Measurements from ENCODE around the gene PLXDC2.

Gene PLXDC2

GRCh38 chr10:19915816-19916215 is 99.6 kb downstream of the PLXDC2 start:
- peaks cover 18% of the 10 kb centered on the region for H3K36me3 Mint-ChIP-seq (ENCODE audit: low read depth)
- H3K27me3 Mint-ChIP-seq (ENCODE audit: low read depth, poor library complexity): no peaks in the 10 kb centered on the region
- no peaks in the 10 kb centered on the region for H3K9me3 Mint-ChIP-seq
- no peak overlapping the region for H3K4me3 Mint-ChIP-seq
- peaks cover 40% of the 10 kb centered on the region for H3K4me1 Mint-ChIP-seq
- no peak overlapping the region for H3K27ac Mint-ChIP-seq
- no peak for TF ChIP-seq CTCF (IDR thresholded peaks at IDR 0.05)
- DNase-seq: no peak

- peaks cover 55% of the 10 kb centered on the region for H3K4me1 Mint-ChIP-seq
- peaks cover 3% of the 10 kb centered on the region for H3K27me3 Mint-ChIP-seq (ENCODE audit: low read depth, poor library complexity)
- H3K4me3 Mint-ChIP-seq: no peak overlapping the region
- no peaks in the 10 kb centered on the region for H3K9me3 Mint-ChIP-seq
- TF ChIP-seq CTCF (IDR thresholded peaks at IDR 0.05): no peak
- H3K27ac Mint-ChIP-seq: peak overlapping the region; percentile 44
- no peak for DNase-seq
- H3K36me3 Mint-ChIP-seq (ENCODE audit: low read depth): peaks cover 18% of the 10 kb centered on the region
Measured at GRCh38 chr10:19917751-19918478, 101.7 kb downstream of the PLXDC2 start.

- H3K4me3 Mint-ChIP-seq: no peak overlapping the region
- peaks cover 3% of the 10 kb centered on the region for H3K27me3 Mint-ChIP-seq (ENCODE audit: low read depth, poor library complexity)
- no peak overlapping the region for H3K27ac Mint-ChIP-seq
- DNase-seq: no peak
- no peaks in the 10 kb centered on the region for H3K9me3 Mint-ChIP-seq
- H3K4me1 Mint-ChIP-seq: peaks cover 53% of the 10 kb centered on the region
- peaks cover 18% of the 10 kb centered on the region for H3K36me3 Mint-ChIP-seq (ENCODE audit: low read depth)
- no peak for TF ChIP-seq CTCF (IDR thresholded peaks at IDR 0.05)
Measured at GRCh38 chr10:19918794-19919193, 102.6 kb downstream of the PLXDC2 start.

DNA sequence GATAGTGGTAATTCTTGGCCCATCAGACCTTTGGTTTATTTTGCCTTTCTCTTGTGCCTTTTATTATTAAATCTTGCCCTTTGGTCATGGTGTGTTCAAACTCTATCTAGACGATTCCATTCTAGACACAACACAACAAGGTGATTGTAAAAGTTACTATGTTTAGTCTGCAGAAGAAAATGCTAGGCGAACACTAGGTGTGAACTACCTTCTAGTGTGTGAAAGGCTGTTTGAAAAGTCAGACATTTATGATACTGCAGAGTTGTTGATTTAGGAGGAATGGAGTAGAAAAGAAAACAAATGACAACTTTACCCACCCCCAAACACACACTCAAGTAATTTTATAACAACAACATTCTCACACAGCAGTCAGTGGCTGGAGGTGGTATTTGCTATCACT is 103.4 kb downstream of the PLXDC2 start:
- H3K4me3 Mint-ChIP-seq: peak overlapping the region; percentile 2
- TF ChIP-seq CTCF (IDR thresholded peaks at IDR 0.05): no peak
- peaks cover 3% of the 10 kb centered on the region for H3K27me3 Mint-ChIP-seq (ENCODE audit: low read depth, poor library complexity)
- H3K27ac Mint-ChIP-seq: peak overlapping the region; percentile 56
- peaks cover 14% of the 10 kb centered on the region for H3K36me3 Mint-ChIP-seq (ENCODE audit: low read depth)
- DNase-seq: no peak
- H3K4me1 Mint-ChIP-seq: peaks cover 58% of the 10 kb centered on the region
- no peaks in the 10 kb centered on the region for H3K9me3 Mint-ChIP-seq

- Mint-ChIP-seq H3K27ac (peak overlapping the region; percentile 56), H3K4me1 (peaks cover 63% of the 10 kb centered on the region)
- no peak for TF ChIP-seq CTCF (IDR thresholded peaks at IDR 0.05)
Measured at GRCh38 chr10:19920075-19920726, 104.0 kb downstream of the PLXDC2 start.

More at GRCh38 chr10:19920075-19920726, 104.0 kb downstream of the PLXDC2 start:
- Mint-ChIP-seq H3K36me3 (ENCODE audit: low read depth) (peaks cover 9% of the 10 kb centered on the region), H3K4me3 (no peak overlapping the region), H3K9me3 (no peaks in the 10 kb centered on the region), H3K27me3 (ENCODE audit: low read depth, poor library complexity) (peaks cover 3% of the 10 kb centered on the region)
- DNase-seq: peak; percentile 12
